ENCODE measurements around the gene SLC44A4.

The SLC44A4 gene

DNA sequence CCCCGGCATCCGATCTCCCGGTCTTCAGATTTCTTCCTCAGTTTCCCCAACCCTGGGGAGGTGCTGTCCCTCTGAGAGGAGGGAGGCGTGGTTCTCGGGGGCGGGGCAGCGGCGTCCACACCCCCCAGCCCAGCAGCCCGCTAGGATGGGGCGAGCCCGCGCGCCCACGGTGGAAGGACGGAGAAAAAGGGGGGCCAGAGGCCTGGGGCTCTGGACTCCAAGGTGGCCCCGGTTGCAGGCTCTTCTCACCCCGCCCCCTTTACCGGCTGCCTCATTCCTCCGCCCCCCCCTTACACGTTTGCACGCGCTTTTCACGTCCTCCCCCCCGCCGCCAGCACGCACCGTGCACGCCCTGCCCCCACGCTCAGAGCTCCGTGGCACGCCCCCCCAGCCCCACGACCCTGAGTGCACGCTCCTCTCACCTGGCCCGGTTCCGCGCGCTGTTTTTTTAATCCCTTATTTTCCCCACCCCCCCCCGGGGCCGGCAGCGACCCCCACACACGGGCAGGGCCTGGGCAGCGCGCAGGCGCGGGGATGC lies 22.7 kb upstream of the SLC44A4 start:
- DNase-seq (ENCODE audit: low spot score) = peak; percentile 64

DNA sequence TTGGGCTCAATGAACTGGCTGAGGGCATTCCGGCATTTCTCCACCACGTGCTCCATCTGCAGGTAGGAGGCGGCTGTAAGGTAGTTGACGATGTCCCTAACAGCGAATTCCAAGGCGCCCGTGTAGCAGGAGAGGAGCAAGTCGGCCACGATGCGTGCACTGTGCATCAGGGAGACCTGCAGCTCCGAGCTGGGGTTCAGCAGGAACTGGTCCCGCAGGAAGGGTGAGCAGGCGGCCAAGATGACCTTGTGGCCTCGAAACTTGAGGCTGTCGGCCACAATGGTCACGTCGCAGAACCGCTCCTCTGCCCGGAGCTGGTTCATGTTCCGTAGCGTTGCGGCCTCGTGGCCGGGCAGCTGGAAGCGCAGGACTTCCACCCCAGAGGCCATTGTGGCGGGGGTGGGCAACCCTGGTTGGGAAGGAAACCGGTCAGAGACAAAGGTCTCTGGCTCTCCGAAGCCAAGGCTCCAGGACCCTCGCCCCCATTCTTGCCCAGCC lies 22.2 kb upstream of the SLC44A4 start:
- DNase-seq (ENCODE audit: low spot score) = no peak

DNA sequence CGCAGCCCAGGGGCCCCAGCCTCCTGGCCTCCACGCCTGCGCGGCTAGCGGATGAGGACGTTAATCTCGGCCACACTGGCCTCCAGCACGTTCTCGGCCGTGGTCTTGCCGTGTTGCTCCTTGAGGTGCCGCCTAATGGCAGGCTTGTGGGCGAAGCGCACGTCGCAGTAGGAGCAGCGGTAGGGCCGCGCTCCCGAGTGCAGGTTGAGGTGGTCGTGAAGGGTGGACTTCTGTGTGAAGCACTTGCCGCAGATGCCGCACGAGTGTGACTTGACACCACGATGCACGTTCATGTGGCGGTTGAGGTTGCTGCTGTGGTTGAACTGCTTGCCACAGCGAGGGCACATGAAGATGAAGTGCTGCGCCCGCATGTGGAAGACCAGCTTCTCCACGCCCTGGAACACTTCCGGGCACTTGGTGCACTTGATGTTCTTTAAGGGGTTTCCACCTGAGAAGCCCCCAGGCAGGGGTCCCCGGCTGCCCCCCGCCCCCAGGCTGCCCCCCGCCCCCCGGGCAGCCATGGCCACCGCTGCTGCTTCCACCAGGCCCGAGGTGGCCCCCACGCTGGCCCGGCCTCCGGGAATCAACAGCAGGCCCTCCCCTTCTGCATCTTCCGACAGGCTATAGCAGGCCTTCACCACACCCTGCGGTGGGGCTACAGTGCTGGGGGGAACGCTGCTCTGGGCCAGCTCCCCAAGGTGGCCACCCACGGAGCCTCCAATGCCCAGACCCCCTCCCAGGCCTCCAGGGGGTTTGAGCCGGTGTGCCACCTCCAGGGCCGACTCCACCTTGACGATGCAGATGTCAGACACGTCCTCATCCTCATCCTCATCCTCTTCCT lies 21.3 kb upstream of the SLC44A4 start:
- no peak for DNase-seq (ENCODE audit: low spot score)

DNA sequence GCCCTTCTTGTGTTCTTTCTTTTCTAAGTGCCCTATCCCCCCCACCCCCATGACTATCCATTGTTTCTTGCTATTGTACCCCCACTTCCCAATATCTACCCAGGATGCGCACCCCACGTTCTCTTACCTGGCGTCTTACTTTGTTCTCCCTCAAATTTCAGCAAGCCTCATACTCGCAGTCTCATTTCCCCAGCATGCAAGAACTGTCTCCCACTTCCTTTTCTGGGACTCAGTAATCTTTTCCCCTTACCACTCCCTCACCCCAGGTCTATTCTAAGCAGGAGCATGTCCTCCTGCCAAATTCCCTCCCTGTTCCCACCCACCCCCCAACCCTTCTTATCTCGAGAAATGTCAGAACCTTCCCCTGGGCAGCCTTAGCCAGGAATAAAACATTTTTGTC lies 20.4 kb upstream of the SLC44A4 start:
- DNase-seq (ENCODE audit: low spot score) = no peak

DNA sequence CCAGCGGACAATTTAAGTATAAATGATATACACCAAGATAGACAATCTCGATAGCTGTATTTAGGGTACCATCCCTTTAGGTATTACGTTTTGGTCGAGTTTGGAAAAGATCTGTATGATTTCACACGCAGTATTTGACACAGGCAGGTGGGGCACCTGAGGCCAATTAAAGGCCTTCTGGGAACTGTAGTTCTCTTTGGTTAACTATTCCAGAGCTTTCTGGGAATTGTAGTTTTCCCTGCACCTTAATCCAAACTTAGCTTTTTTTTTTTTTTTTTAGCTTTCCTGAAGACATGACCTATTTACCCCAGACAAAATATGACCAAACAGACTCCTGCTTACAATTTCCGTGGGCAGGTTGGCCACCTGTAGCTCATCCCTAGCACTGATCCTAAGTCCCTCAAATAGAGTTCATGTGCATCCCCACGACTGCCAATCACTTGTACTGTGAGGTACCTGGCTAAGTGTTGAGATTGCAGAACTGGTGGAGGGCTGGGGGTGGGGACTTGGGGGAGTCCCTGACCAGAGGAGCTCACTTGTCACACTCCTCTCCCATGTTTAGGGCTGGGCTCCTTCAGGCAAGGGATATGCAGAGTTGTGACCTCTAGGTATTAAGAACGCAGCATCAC lies 19.7 kb upstream of the SLC44A4 start:
- peak; percentile 71 for DNase-seq (ENCODE audit: low spot score)

DNA sequence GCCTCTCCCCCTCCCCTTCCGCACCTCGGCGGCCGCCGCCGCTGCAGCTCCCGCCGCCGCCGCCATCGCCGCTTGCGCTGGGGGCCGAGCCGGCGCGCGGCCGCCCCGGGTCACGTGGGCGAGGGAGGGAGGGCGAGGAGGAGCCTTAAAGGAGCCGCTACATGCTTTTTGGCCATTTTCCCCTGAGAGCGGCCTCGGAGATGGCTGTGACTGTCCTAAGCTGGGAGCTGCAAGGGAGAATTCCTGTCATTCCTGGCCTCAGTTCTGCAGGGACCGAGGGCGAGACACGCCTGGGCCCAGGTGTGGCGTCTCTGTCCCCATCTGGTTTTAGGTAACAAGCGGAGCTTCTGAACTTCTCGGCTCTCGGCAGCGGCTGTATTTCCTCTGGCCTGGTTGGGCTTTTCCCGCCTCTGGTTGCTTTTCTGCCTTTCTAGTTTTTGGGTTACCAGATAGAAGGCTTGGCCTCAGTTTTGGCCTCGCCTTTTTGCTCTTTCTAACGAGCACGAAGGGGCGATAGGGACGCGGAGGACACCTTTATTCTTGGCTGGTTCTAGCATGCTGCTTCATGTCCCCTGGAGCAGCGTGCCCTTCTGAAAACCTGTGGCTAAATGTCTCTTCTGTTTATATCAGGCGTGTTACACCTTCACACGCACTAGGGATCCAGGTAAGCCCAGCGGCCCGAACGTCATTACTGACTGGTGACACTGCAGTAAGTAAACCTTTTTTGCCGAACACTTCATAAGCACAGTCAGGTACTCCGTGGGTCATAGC lies 19.0 kb upstream of the SLC44A4 start, which contains the start of gene EHMT2:
EHMT2 (minus strand) TSS at position 87 of the 771 bp plus-strand sequence; CDS start at position 66, 21 bp downstream.
- DNase-seq (ENCODE audit: low spot score) = peak; percentile 92

DNA sequence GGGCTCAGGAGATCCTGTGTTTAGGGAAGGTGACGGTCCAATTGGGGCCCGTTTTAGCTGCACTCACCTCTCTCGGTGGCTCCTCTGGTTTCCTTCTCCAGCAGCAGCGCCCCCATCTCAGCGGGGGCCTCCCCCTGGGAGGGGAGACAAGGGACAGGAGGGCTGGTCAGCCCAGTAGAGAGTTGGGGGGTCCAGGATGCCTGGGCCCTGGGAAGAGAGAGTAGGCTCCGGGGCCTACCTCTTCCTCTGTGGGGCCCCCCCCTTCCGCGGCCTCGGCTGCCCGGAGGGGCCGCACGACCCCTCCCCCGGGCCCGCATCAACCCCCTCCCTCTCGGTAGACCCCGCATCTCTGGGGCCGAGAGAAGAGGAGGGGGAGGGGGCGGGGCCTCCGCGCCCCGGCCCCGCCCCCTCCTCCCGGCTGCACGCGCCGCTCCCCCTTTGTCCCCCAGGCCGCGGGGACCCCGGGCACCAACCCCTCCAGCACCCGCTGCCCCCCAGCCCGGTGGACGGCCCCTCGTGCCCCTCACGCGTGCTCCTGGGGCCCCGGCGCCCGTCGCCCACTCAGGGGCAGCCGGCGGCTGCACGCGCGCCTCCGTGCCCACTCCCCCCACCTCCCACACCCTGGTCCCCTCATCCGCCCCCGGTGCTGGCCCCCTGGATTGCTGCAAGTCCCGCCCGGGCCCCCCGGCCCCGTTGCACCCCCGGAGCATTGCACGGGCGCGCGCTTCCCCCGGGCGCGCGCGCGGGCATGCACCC lies 18.2 kb upstream of the SLC44A4 start:
- DNase-seq (ENCODE audit: low spot score) = peak; percentile 25

DNA sequence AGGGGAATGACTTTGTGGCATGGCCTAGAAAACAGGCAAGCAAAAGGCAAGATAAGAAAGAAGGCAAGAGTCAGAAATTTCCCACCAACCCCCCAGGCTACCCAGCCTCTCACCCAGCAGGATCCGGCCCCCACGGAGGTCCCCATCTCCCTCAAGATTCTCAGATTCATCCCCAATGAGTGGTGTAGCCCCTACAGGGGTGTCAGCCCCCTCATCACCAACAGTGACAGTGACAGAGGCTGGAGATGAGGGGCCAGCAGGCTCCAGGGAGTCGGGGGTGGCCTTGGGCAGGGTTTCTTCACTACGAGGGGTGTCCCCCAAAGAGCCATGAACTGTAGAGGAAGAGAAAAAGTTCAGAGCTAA lies 17.7 kb upstream of the SLC44A4 start:
- no peak for DNase-seq (ENCODE audit: low spot score)

DNA sequence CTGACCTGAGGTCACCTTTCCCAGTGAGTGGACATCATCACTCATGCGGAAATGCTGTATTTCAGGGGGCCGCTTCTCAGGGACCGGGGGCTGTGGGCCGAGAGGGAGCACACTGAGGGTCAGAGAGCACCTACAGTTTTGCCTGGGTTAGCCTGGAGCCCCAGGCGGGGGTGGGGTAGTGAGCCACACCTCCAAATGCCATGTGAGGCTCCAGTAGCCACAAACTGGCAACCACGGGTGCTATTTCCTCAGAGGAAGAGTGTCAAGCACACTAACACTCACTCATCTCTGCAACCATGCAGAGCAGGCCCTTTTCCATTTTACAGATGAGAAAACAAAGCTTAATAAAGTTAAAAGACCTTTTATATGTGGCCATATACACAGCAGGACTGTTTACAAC lies 14.0 kb upstream of the SLC44A4 start:
- no peak for DNase-seq (ENCODE audit: low spot score)

DNA sequence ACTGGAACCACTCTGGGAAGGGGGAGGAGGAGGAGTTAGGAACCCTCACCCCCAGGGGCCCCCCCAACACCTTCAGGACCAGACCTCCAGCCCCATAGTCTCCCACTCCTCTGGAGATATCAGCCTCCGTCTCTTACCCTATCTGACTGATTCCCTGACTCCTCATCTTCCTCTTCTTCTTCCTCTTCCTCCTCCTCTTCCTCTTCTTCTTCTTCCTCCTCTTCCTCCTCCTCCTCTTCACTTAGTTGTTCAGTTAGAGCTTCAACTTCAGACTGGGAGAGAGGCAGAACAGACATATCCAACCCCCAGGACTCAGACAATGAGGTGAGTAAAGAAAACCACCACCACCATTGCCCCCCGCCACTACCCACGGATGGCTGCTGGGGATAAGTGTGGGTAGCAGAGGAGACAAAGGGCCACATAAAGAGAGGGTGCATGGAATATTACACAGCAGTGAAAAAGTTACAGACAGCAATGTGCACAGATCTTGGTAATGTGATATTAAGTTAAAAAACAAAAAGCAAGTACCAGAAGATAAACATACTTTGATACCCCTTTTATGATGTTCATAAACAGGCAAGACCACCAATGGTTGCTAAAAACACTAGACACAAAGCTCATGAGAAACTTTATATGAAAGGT lies 10.7 kb upstream of the SLC44A4 start:
- DNase-seq (ENCODE audit: low spot score) = no peak

DNA sequence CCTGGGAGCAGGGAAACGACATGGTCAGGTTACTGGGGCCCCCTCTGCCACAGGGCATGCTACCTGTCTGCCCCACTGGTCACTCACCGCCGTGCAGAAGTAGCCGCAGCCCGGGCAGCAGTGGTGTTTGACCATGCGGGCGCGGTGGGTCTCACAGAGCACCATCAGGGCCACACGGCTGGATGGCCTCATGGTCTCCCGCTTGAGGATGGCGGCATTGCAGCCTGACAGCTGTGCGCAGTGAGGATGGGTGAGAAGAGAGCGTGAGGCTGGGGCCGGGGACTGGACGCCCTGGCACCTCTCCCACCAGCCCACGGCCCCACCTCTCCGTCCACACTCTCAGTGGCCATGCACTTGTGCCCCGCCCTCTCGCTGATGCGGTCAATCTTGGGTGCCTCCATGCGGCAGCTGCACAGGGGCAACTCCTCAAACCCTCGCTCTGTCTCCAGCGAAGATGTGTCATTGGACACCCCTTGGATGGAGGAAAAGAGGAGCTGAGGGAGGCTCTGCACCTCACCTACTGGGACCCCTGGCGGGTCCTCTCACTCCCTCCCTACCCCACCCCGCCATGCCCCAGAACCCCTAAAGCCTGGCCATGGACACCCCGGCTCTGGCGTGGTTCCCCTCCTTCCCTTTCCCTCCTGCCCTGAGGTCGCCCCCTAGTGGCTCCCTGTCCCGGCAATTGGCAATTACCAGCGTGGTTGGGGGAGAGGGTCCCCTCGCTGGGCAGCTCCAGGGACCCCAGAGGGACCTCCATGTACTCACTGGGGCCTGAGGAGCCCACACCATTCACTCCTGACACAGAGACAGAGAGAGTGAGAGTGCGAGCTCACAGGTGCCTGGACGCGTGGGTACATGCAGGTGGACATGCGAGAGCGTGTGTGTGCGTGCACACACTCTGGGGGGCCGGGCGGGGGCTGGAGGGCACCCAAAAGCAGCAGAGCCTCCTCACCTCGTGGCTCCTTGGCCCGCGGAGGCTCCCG lies 9.8 kb upstream of the SLC44A4 start:
- no peak for DNase-seq (ENCODE audit: low spot score)

DNA sequence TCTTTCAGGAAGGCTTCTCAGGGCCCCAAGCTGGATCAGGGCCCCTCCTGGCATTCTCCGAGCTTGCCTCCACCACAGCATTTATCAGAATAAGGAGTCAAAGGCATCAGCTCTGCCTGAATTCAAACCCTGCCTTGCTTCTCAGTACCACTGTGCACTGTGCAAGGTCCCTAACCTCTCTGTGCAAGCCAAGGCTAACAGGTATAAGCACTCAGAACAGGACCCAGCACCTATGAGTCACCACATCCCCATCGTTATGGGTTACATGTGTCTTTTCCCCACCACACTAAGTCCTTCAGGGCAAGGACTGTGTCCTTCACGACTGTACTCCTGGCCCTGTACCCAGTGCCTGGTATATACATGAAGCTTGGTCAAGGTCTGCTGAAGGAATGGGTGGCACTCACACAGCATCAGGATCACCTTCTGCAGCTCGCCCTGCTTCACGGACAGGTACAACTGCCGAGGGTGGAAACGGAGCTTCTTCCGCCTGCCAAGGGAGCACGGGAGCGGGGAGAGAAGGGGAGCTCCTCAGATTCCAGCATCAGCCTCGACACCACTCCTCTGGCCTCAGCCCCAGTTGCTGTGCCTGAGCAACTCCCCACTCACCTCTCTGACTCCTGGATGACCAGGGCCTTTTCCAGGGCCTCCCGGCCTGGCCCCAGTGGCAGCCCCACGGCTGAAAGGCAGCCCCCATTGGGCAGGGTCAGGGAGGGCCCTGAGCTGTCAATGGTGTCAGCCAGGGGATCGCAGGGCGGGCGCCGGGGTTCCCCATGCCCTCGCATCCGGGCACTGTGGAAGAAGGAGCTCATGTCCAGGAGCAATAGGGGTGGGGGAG lies 8.6 kb upstream of the SLC44A4 start:
- DNase-seq (ENCODE audit: low spot score) = no peak

DNA sequence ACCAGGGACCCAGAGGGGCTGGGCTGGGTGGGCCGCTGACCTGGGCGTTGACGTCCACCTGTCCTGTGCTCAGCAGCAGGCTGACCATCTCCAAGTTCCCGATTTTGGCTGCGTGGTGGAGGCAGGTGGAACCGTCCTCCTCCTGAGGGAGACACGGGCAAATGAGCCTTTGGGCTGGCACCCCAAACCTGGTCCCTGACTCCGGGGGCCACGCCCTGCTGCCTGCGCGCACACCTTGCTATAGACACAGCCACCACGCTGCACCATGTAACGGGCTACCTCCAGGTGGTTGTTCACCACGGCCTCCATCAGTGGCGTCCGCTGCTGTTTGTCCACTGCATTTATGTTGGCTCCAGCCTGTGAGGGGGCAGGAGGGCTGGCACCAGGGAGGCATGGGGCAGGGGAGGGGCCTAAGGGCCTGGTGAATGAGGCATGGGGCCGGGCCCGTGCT lies 7.8 kb upstream of the SLC44A4 start:
- DNase-seq (ENCODE audit: low spot score) = no peak

DNA sequence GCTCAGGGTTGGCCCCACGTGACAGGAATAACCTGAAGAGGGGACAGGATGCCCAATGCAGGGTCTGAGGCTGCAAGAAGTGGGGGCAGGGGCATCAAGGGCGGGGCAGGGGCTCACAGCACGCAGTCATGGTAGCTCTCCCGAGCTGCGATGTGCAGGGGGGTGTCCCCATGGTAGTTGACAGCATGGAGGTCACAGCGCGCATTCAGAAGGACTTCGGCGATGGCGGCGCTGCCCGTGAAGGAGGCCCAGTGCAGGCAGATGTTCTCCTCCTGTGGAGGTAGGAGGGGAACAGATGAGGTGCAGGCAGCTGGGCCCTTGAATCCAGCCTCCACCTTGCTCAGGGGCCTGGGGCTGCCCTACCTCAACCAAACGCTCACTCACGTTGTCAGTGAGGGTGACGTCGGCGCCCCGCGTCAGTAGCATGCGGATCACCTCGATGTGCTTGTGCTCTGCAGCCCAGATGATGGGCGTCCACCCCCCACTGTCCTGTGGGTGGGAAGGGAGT lies 5.8 kb upstream of the SLC44A4 start:
- DNase-seq (ENCODE audit: low spot score) = no peak

DNA sequence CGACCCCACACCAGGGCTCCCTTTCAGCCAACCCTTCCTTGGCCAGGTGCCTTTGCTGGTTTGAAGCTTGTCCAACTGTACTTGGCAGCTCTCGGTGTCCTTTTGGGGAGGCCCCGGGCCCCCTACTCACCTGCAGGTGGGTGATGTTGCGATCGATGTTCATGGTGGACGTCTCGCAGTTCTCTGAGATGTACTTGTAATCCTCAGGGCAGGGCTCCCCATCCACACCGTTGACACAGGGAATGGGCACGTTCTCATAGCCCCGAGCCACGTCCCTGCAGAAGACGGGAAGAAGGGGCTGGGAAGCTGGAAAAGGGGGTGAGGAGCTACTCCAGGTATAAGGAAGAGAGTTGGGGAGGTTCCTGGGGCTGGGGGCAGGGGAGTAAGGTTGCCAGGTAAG lies 4.9 kb upstream of the SLC44A4 start:
- DNase-seq (ENCODE audit: low spot score) = no peak

DNA sequence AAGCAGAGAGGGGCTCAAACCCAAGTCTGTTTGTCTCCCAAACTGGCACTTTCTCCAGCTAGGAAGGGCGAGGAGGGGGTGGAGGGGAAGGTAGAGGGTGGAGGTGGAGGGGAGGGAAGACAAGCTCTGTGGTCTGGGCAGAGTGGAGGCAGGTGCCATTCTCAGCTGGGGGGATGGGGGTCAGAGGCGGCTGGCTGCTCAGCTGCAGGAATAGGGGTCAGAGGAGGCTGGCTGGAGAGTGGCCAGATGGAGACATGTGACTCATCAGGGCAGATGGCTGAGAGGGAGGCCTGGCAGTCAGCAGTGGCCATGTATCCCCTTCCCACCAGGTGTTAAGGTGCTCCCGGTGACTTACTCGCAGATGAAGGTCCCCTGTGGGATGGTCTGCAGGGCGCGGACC lies 3.5 kb upstream of the SLC44A4 start:
- no peak for DNase-seq (ENCODE audit: low spot score)

DNA sequence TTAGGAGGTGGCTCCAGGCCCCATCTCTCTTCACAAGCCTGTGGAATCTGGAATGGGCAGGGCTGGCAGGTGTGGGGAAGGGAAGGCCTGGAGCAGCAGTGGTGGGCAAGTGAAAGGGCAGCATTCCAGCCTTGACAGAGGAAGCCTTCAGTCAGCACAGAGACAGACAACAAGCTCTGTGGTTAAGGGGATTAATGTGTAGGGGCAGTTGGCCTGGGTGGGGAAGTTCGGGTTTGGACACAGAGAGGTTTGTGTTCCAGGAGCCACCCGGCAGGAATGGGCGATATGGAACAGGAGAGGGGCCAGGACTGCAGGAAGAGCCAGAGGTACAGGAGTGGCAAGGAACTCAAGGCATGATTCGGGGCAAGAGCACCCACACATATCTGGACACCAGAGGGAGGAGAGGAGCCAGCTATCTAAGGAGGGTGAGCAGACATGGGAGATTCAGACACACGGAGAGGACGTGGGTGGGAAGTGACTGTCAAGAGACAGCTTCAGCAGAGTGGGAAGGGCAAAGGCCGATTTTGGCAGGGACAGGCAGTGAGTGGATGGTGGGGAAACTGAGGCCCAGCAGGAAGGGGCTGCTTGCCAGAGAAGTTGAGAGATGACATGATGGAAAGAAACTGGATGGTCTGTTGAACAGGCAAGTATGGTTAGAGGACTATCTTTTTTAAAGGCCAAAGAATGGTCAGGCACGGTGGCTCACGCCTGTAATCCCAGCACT lies 2.5 kb upstream of the SLC44A4 start:
- no peak for DNase-seq (ENCODE audit: low spot score)

DNA sequence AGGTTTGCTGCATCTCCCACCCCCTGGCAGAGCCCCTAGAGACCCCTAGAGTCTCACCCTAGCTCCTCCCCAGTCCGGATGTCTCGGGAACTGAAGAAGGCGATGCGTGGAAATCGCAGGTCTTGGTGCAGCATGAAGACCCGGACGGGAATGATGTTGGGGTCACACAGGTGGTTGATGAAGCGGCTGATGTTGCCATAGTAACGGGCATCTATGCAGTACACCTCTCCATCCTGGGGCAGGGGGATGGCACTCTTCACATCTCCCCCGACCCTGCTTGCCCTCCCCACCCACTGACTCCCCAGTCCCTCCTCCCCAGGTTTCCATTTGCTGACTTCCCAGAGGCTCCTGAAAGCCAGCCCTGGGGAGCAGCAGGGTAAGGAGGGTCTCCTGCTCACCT lies 1.8 kb upstream of the SLC44A4 start:
- DNase-seq (ENCODE audit: low spot score) = no peak

Measured in putamen (tissue), 1 donor.